Measurements from ENCODE around the gene SLC25A29.

The SLC25A29 gene

DNA sequence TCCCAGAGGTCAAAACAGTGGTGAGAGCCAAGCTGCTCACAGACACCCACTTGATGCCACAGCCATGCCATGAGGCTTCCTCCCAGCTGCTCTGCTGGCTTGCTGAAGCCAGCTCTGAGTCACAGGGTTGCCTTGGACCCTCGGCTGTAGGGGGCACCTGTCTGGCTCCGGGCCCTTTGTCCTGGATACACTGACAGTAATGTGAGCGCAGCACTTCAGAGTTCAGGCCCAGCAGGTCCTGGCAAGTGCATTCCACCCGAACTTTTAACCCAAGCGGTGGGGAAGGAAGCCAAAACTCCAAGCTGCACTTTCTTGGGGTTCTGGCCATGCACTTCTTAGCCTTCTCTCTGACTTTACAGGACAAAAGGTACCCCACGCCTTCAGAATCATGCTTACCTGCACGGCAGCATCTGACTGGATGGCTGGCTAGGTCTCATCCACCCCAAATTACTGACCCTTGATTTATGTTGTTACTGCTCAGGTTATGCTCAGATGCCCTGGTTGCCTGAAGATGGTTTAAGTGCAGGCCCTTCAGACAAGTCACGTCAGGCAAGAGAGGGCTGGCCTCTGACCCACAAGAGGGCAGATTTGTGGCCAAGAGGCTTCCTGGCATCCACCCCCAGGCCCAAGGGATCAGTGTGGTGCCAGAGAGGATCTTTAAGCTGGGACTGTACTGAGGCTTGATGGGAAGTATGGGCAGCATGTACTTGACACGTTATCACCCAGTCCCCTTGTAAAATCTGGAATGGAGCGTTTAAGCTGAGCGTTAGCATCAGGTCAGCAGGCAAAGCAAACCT, 24.8 kb downstream of the SLC25A29 start:
- DNase-seq (ENCODE audit: low read depth) = no peak

DNA sequence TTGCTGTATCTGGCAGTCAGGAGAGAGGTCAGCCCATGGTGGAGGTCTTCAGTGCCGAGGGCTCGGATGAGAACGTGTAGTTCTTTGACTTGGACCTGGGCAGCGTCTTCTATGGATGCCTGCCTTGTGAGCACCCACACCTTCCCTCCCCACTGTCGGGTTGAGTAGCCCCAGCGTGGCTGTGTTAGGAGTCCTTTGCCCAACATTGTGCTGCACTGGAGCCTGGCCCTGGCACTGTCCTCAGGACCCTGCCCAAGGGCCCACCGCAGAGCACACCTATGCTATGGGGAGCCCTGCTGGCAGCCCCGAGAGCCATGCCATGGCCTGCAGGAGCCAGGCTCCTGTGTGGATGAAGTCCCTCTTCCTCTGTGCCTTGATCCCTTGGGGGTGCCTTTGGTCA, 26.7 kb downstream of the SLC25A29 start:
- DNase-seq (ENCODE audit: low read depth) = no peak

DNA sequence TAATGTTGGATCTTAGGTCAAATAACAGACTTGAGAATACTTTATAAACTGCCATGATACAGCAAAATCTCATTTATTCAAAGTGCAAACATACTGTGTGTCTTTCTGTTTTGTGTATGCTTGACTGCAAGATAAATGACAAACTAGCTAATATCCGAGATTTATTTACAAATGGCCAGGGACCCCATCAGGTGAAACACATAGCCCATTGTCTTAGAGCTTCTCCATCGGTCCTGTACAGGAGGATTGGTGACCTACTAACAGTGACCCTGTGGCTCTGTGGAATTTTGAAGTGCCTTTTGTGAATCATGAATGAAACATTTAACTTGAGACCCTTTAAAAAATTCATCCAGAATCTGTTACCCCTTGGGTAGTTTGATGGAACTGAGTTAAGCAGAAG, 27.1 kb downstream of the SLC25A29 start:
- no peak for DNase-seq (ENCODE audit: low read depth)

DNA sequence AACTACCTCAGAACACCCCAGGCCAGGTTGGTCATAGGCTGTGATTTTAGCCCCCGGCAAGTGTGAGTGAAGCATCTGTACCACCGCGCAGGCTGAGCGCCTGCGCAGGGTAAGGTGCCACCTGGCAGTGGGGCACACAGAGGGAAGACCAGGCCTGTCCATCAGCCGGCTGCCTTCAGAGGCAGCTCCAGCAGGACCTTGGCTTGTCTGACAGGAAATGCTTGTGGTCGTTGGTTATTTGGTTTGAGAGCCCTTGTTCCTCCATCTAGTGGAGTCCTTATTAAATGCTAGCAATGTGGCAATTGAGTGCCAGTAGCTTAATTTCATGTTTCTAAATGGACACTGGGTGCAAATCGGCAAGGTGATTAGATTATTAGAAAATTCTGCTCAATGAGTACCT, 27.5 kb downstream of the SLC25A29 start:
- peak; percentile 55 for DNase-seq (ENCODE audit: low read depth)

DNA sequence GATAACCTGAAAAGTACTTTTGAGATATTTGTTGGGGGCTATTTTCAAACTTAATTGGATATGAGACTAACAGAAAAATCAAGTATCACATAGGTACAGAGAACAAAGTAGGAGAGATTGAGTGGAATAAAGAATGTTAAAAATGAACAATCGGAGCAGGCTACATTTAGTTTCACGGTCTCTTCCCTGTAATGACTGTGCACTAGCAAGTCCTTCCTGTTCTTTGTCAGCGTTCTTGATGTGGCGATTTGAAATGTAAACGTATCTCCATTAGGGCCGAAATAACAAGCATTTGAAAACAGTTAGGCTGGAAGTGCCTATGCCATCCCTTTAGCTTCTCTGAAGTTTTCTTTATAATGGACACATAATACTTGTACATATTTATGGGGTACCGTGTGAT, 31.0 kb downstream of the SLC25A29 start:
- no peak for DNase-seq (ENCODE audit: low read depth)

DNA sequence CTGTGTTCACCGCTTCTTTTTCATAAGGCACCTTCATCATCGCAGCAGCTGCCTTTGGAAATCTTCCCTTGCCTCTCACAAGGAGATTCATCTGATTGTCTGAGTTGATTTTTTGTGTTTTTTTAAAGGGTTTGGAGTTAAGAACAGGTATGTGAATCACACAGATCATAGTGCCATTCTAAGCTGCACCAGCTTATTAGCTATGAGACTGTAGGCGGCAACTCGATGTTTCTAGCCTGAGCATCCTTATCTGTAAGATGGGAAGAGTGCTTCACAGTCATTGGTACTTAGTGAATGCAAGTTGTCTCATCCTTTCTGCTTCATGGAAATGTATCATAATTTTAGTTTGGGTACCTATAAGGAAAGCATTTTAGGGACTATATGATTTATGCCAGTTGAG, 32.0 kb downstream of the SLC25A29 start:
- DNase-seq (ENCODE audit: low read depth) = no peak

DNA sequence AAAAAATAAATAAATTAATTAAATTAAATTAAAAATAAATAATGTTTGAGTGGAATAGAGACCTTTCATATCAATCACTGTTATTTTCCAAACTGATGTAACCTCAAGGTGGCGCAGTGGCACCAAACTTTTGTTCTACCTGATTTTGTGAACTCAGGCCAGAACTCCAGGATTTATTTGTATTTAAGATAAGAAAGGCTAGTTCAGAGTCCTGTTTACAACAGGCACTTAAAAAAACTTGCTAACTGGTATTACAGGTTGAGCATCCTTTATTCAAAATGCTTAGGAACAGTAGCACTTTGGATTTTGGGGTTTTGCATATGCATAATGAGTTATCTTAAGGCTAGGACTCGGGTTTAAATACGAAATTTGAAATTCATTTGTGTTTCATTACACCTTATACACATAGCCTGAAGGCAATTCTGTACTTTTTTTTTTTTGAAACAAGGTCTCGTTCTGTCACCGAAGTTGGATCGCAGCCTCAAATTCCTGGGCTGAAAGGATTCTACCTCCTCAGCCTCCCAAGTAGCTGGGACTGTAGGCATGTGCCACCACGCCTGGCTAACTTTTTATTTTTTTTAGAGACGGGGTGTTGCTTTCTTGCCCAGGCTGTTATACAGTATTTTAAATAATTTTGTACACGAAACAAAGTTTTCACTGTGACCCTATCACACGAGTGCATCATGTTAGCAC, 34.9 kb downstream of the SLC25A29 start:
- DNase-seq (ENCODE audit: low read depth) = no peak

DNA sequence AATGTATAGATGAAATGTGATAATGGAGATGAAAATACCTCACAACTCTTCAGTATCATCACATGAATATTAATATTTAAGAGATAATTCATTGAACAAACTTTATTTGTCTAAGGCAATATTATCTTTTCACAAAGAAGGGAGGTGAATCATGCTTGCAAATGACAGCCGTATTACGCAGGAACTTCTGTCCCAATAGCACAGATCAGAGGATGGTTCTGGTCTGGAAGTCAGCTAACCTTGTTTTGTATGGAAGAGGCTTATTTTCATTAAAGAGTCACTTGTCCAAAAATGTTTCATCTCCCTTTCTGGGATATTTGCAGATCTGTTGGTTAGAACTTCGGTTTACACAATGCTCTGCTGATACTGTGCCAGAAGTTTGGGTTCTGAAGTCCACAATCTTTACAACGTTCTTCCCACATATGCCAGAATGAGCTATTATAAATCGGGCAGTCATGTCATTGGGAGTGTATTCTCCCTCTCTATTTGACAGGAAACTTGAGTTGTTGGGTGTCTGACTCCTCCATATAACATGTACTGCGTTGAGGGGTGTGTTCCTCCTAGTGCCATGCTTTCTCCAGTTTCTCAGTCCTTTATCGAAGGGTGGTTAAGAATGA, 37.5 kb downstream of the SLC25A29 start:
- DNase-seq (ENCODE audit: low read depth) = no peak

DNA sequence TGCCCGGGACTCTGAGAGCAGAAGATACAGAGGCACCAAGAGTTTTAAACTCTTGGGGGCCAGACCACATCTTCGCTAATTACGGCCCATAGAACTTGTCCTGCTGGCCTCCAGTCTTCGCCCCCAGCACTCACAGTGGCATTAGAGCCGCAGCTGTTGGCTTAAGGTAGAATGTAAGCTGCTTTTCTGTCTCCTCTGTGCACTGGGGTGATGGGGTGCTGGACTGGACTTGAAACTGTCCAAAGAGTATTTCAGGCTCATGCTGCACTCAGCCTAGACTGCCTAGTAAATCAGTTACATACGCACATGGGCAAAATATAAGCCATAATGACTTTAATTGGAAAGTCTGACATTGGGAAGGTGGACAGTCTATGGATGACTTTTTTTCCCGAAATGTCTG, 38.3 kb downstream of the SLC25A29 start:
- no peak for DNase-seq (ENCODE audit: low read depth)

DNA sequence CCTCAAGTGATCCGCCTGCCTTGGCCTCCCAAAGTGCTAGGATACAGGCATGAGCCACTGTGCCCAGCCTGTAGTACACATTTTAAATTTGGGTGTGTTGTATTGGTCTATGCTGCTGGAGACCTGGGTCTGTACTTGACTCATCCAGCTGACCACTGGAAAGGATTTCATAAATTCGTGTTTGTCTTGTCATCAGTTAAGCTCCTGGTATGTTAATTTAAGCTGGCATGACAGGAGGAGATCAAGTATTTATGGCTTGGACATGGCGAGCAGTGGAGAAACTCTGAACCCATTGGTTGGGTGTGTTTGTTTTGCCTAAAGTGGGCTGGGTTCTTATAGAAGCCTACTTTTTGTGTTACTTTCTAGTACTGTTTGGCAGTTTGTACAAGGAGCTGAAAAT, 43.1 kb downstream of the SLC25A29 start:
- DNase-seq (ENCODE audit: low read depth) = no peak

DNA sequence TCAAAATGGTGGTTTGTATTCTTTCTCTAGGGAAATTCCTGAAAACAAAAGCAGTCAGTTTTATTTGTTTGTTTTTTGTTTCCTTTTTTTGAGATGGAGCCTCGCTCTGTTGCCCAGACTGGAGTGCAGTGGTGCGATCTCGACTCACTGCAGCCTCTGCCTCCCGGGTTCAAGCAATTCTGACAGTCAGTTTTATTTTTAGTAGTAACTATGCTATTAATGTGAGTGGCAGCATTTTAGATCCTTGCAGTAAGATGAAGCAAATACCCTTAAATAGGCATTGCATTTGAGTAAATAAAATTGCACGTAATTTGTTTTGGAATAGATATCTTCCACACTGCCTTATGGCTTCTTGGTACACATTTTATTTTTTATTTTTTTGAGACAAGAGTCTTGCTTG, 43.7 kb downstream of the SLC25A29 start:
- DNase-seq (ENCODE audit: low read depth) = no peak

DNA sequence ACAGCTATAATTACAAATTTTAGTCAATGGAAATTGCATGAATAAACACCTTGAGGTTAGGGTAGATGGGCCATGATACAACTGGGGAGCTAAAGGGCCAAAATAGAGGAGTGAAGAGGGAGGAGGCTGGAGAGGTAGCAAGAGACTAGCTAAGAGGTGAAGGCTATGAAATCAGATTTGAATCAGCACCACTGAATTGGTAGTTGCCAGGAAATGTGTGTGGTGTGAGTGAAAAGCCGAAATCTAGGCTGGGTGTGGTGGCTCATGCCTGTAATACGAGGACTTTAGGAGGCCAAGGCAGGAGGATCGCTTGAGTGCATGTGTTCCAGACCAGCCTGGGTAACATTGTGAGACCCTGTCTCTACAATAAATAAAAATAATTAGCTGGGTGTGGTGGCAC, 44.6 kb downstream of the SLC25A29 start:
- DNase-seq (ENCODE audit: low read depth) = no peak

DNA sequence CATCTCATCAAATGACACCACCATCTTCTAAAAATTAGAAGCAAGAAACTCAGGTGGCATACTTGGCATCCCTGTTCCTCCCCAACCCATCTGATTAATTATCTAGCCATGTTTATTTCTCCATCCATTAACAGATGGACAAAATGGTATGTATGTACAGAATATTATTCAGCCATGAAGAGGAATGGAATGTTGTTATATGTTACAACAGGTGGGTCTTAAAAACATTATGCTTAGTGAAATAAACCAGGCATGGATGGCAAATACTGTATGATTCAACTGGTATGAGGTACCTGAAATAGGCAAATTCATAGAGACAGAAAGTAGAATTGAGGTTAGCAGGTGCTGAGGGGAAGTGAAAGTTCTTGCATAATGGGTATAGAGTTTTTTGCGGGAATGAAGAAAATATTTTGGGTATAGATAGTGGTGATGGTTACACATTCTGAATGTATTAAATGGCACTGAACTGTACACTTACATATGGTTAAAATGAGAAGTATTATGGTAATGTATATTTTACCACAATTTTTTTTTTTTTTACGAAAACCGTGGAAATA, 49.8 kb downstream of the SLC25A29 start:
- no peak for DNase-seq (ENCODE audit: low read depth)

DNA sequence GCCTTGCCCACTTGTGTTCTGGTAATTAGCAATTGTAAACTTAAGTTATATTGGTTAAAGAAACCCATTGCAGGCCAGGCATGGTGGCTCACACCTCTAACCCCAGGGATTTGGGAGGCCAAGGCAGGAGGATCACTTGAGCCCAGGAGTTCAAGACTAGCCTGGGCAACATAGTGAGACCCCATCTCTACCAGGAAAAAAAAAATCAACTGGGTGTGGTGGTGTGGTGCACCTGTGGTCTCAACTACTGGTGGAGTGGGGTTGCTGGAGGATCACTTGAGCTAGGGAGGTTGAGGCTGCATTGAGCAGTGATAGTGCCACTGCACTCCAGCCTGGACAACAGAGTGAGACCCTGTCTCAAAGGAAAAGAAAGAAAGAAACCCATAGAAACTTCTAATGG, 53.6 kb downstream of the SLC25A29 start:
- DNase-seq (ENCODE audit: low read depth) = no peak

DNA sequence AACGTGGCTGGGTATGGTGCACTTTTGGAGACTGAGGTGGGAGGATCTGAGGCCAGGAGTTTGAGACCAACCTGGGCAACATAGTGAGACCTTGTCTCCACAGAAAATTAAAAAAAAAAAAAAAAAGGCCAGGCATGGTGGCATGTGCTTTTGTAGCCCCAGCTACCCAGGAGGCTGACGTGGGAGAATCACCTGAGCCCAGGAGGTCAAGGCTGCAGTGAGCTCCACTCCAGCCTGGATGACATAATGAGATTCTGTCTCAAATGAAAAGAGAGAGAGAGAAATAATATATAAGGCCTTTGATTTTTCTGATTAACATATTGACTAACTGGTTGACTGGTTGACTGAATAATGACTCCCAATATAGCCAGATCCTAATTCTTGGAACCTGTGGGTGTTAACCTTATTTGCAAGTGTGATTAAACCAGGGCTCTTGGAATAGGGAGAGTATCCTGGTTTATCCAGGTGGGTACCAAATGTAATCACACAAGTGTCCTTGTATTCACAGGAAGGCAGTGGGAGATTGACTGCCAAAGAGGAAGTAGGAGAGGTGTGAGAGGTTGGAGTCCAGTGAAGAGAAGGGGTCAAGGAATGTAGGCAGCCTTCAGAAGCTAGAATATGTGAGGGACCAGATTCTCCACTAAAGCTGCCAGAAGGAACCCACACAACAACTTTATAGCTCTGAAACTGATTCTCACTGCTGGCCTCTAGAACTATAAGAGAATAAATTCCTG, 55.3 kb downstream of the SLC25A29 start:
- DNase-seq (ENCODE audit: low read depth) = no peak

DNA sequence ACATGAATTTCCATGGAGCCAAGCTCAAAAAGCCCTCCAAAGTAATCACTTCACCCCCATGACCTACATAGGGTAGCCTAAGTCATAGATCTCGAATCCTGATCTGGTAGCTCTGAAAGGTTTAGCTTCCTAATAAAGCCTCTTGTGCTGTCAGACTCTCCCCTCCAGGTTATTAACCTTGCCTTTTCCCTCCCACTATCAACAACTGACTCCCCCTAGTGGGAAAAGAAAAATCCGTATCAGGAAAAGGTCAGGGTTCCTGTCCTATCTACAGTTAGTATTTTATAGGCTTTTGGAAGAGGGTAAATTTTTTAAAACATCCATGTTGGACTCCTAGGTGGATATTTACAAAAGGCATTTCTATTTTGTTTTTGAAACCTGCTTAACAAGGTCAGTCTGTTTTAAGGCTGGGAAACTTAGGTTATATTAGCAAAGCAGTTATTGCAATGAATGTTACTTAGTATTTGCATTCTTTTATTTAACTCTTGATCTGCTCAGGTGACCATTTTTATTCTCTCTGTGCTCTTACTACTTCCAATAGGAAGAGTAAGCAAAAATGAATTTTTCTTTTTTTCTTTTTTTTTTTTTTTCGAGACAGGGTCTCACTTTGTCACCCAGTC, 59.3 kb downstream of the SLC25A29 start:
- no peak for DNase-seq (ENCODE audit: low read depth)

DNA sequence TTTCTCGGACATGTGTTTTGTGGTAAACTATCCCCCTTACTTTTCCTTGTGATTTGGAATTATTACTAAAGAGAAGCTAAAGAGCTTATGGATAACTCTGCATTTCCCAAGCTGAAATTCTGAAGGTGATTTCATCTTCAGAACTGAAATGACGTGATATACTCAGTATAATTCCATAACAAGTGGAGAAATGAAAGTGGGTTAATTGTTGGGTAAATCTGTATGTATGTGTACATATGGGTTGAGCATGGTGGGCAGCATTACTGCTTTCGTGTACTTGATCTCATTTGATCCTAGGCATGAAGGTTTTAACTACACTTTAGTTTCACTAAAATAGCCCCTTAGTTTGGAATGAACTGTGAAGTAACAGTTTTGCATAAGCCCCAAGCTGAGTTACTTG, 63.2 kb downstream of the SLC25A29 start:
- DNase-seq (ENCODE audit: low read depth) = no peak

DNA sequence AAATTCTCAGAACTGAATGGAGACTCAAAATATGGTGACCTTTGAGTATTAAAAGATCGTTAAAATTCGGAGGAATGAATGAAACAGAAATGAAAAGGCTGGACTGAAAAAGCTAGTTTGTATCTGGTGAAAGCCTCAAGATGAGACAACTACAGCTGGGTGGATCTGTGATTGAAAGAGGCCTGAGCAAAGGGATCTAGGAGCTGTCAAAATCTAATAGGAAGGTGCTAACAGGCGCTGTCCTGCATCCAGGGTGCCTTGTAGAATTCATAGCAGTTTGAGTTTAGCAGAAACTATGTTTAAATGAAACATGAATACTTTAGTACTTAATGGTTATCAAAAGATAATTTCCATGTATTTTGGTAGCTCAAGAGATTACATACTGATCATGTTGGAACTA, 65.0 kb downstream of the SLC25A29 start:
- no peak for DNase-seq (ENCODE audit: low read depth)

Data from non-pigmented ciliary epithelial cell (primary cell).